Mesothelial cell of epicardium (in vitro differentiated cells): ENCODE measurements around the gene ALOX15B. TPM values are rescaled to one million over a fixed set of nuclear protein-coding genes. Genes with fewer than 3 reads are reported as not detected.
"Not testable (repeated sequence)": the region's sequence is repeated elsewhere in the genome, so short reads cannot be mapped to it uniquely, and the experiment has no call there.

Experiments
- DNase-seq, 2 experiments: peaks; one replicate each; pipeline ENCODE4 v3.0.0; 2021; ENCODE audit warnings: low spot score in 2 of 2; ENCODE audit not compliant: unreplicated experiment in 2 of 2
- H3K27ac Mint-ChIP-seq: 2 replicates; pipeline ENCODE4 v1.8.0; 2021; ENCODE audit warnings: mixed read lengths
- H3K27me3 Mint-ChIP-seq: 2 replicates; pipeline ENCODE4 v1.8.0; 2021; ENCODE audit warnings: low read depth, mixed read lengths
- H3K36me3 Mint-ChIP-seq: 2 replicates; pipeline ENCODE4 v1.8.0; 2021; ENCODE audit warnings: mixed read lengths
- H3K4me1 Mint-ChIP-seq: 2 replicates; pipeline ENCODE4 v1.8.0; 2021; ENCODE audit warnings: mixed read lengths
- H3K4me3 Mint-ChIP-seq: 2 replicates; pipeline ENCODE4 v1.8.0; 2021; ENCODE audit warnings: mild to moderate bottlenecking, moderate library complexity, mixed read lengths
- H3K9me3 Mint-ChIP-seq: 2 replicates; pipeline ENCODE4 v1.8.0; 2021; ENCODE audit warnings: mixed read lengths
- total RNA-seq: library from RNA; stranded (reverse); gene quantifications from 3 replicates; pipeline ENCODE4 v1.2.1, GENCODE V29; 2021
- TF ChIP-seq, protein P1 (sequence below): fragments of 200-600 bp; sonication (generic); IDR thresholded peaks from one replicate; pipeline ENCODE4 v1.5.0; 2021; ENCODE audit warnings: antibody characterized with exemption; ENCODE audit not compliant: unreplicated experiment

The ALOX15B gene
- total RNA-seq, 1 donor from 2014 or later = not detected

DNA sequence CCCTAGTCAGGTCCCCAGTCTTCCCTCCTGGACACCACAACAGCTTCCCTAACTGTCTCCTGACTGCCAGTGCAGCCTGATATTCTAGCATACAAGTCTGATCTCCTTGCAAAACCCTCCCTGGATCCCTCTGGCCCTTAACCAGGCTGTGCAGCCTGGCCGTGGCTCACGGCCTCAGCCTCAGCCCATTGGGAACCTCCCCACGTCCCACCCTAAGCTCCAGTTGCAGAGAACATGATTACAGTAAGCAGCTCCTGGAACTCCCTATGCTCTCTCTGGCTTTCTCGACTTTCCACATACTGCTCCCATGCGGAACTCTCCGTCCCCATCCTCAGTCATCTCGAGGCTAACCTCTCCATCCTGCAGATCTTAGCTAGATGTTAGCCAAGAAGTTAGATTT, 35.7 kb downstream of the ALOX15B start:
- no peak overlapping the region for H3K27ac Mint-ChIP-seq
- H3K36me3 Mint-ChIP-seq = no peaks in the 10 kb centered on the region
- H3K4me1 Mint-ChIP-seq = peaks cover 16% of the 10 kb centered on the region
- no peaks in the 10 kb centered on the region for H3K9me3 Mint-ChIP-seq
- TF ChIP-seq, protein P1, sequence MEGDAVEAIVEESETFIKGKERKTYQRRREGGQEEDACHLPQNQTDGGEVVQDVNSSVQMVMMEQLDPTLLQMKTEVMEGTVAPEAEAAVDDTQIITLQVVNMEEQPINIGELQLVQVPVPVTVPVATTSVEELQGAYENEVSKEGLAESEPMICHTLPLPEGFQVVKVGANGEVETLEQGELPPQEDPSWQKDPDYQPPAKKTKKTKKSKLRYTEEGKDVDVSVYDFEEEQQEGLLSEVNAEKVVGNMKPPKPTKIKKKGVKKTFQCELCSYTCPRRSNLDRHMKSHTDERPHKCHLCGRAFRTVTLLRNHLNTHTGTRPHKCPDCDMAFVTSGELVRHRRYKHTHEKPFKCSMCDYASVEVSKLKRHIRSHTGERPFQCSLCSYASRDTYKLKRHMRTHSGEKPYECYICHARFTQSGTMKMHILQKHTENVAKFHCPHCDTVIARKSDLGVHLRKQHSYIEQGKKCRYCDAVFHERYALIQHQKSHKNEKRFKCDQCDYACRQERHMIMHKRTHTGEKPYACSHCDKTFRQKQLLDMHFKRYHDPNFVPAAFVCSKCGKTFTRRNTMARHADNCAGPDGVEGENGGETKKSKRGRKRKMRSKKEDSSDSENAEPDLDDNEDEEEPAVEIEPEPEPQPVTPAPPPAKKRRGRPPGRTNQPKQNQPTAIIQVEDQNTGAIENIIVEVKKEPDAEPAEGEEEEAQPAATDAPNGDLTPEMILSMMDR = no peak
- H3K4me3 Mint-ChIP-seq = no peak overlapping the region
- DNase-seq = no peak
- H3K27me3 Mint-ChIP-seq = peaks cover 95% of the 10 kb centered on the region

DNA sequence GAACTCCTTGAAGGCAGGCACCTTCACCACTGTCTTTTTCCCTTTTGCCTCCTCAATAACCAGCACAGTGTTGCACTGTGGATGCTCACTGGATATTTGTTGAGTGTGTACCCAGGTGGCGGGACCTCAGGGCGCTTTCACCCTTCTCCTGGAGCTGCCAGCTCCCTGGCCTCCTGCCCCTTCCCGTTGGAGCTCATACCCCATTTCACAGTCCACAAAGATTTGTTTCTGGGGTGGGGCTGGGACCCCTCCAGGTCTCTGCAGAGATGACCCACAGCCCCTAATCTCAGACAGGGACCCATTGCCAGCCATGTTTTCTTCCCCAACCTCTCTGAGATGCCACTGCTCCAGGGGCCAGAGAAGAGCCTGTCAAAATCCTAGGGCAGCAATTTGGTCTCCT, 36.2 kb downstream of the ALOX15B start:
- H3K36me3 Mint-ChIP-seq = no peaks in the 10 kb centered on the region

DNA sequence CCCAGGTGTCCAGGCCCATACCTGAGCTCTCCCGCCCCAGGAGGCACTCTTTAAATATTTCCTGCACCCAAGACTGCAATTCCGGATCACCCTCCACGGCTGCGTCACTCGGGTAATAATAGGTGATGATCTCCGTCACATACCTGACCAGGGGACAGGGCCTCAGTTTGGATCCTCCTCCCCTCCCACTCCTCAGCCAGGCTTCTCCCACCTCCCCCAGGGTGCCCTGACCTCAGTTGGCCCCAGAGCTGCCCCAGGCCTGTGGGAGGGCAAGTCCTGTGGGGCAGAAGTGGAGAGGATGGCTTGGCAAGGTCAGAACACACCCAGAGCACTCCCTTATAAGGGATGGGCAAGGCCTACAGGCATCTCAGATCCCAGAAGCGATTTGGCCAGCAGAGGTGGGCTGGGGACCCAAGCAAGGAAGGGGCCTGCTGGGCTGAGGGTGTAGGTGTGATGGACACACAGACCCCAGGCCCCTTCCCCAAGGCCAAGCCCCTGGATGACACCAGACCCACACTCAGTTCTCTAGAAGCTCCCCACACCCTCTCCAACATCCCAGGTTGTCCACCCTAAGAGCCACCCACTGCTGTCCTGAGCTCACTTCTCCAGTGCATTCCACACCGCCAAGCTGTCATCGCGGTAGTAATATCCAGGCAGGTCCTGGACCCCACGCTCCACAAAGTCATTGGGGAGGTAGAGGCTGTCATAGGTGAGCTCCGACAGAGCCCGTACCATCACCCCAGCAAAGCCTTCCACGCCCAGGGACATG, 36.9 kb downstream of the ALOX15B start:
- Mint-ChIP-seq H3K27me3 (peaks cover 95% of the 10 kb centered on the region), H3K27ac (no peak overlapping the region), H3K9me3 (no peaks in the 10 kb centered on the region), H3K36me3 (no peaks in the 10 kb centered on the region), H3K4me1 (peaks cover 21% of the 10 kb centered on the region), H3K4me3 (no peak overlapping the region)
- TF ChIP-seq, protein P1 = no peak
- DNase-seq = no peak

More for the DNA sequence above, 36.2 kb downstream of the ALOX15B start:
- H3K27me3 Mint-ChIP-seq = peaks cover 95% of the 10 kb centered on the region
- no peak overlapping the region for H3K27ac Mint-ChIP-seq
- no peak for DNase-seq
- TF ChIP-seq, protein P1 = no peak
- H3K4me3 Mint-ChIP-seq = no peak overlapping the region
- no peaks in the 10 kb centered on the region for H3K9me3 Mint-ChIP-seq
- peaks cover 18% of the 10 kb centered on the region for H3K4me1 Mint-ChIP-seq

GRCh38 chr17:8076502-8077266, 37.8 kb downstream of the ALOX15B start:
- Mint-ChIP-seq H3K4me3 (no peak overlapping the region), H3K36me3 (no peaks in the 10 kb centered on the region), H3K27me3 (peaks cover 94% of the 10 kb centered on the region)

GRCh38 chr17:8077939-8078338, 39.1 kb downstream of the ALOX15B start:
- peaks cover 94% of the 10 kb centered on the region for H3K27me3 Mint-ChIP-seq
- not testable (repeated sequence) for H3K4me3 Mint-ChIP-seq, H3K27ac Mint-ChIP-seq

More at GRCh38 chr17:8076502-8077266, 37.8 kb downstream of the ALOX15B start:
- no peak for DNase-seq
- Mint-ChIP-seq H3K9me3 (no peaks in the 10 kb centered on the region), H3K27ac (no peak overlapping the region), H3K4me1 (peaks cover 21% of the 10 kb centered on the region)
- TF ChIP-seq, protein P1 = no peak

More at GRCh38 chr17:8077939-8078338, 39.1 kb downstream of the ALOX15B start:
- H3K36me3 Mint-ChIP-seq, H3K9me3 Mint-ChIP-seq, DNase-seq: not testable (repeated sequence)
- peaks cover 16% of the 10 kb centered on the region for H3K4me1 Mint-ChIP-seq
